Heart right ventricle (tissue), 16 donors: ENCODE data around the gene TRMT2A. TPM values are rescaled to one million over a fixed set of nuclear protein-coding genes. Genes with fewer than 3 reads are reported as not detected.

Experiments
- ATAC-seq, 8 donors: fragments of 200-7000 bp; cut with Tn5 transposase; one replicate each; pipeline ENCODE4 v1.9.1; 2020; ENCODE audit warnings: mild to moderate bottlenecking in 8 of 8, moderate library complexity in 8 of 8, moderate number of reproducible peaks in 1 of 8
- DNase-seq, 2 donors: peaks; one replicate each; pipeline ENCODE4 v3.0.0-alpha.2; 2020
- H3K27ac ChIP-seq, 10 donors: fragments of 200-600 bp; sonication (generic) in 2 of 10; one replicate each; pipeline versions ENCODE4 v1.5.0 to v1.8.0; 2020 to 2022; ENCODE audit warnings: mild to moderate bottlenecking in 3 of 10
- H3K27me3 ChIP-seq, 7 donors: fragments of 200-600 bp; one replicate each; pipeline ENCODE4 v1.8.0; 2021 to 2022; ENCODE audit warnings: mild to moderate bottlenecking in 2 of 7
- H3K36me3 ChIP-seq, 9 donors: fragments of 200-600 bp; sonication (generic) in 1 of 9; one replicate each; pipeline versions ENCODE4 v1.5.0 to v1.8.0; 2020 to 2022; ENCODE audit warnings: mild to moderate bottlenecking in 2 of 9
- H3K4me1 ChIP-seq, 9 donors: fragments of 200-600 bp; sonication (generic) in 1 of 9; one replicate each; pipeline versions ENCODE4 v1.5.0 to v1.8.0; 2020 to 2022; ENCODE audit warnings: mild to moderate bottlenecking in 4 of 9
- H3K4me3 ChIP-seq, 10 donors: fragments of 200-600 bp; sonication (generic) in 2 of 10; one replicate each; pipeline versions ENCODE4 v1.5.0 to v1.8.0; 2020 to 2022; ENCODE audit warnings: mild to moderate bottlenecking in 7 of 10, moderate library complexity in 2 of 10
- H3K9me3 ChIP-seq, 11 donors: fragments of 200-600 bp in 10 of 11; sonication (generic) in 2 of 11; one replicate each; pipeline versions ENCODE4 v1.5.0 to v1.8.0; 2013 to 2022; ENCODE audit warnings: mild to moderate bottlenecking in 2 of 11, control low read depth in 1 of 11, moderate library complexity in 1 of 11
- WGBS, 2 donors: extraction: QIAGEN DNeasy Blood & Tissue Kit; methylation state at CpG; one replicate each; pipeline ENCODE4 v1.1.7; 2013; ENCODE audit warnings: inconsistent platforms in 1 of 2; 5-methylcytosine and 5-hydroxymethylcytosine counted together
- intact Hi-C, 10 donors: fragments of 100-400 bp; cut with DNase I; formaldehyde crosslinking; loops; one replicate each; pipeline versions ENCODE4 v1.11.1 to v1.14.2; 2022
- polyA plus RNA-seq, 2 donors: library from polyadenylated mRNA; stranded (reverse); fragments of 200-250 nt; gene quantifications; one replicate each; pipeline ENCODE4 v1.2.3, GENCODE V29; 2013
- total RNA-seq, 10 donors: library from RNA; stranded (reverse); fragmentation: NEBNext Ultra II Directional in 3 of 10; extraction: Animal tissue kit (Norgen Biotek cat#: 25700) in 3 of 10; gene quantifications; one replicate each; pipeline versions ENCODE4 v1.2.1 to v1.2.4, GENCODE V29; 2021 to 2023
- TF ChIP-seq, protein P1 (sequence below), 9 donors: fragments of 200-600 bp; sonication (generic) in 2 of 9; IDR thresholded peaks; one replicate each; pipeline versions ENCODE4 v1.5.0 to v1.8.0; 2021 to 2022; ENCODE audit warnings: antibody characterized with exemption in 9 of 9, mild to moderate bottlenecking in 5 of 9, moderate library complexity in 1 of 9
- donor health status: Arrhythmogenic right ventricular cardiomyopathy.
- donor health status: ischemic (EF 13 %, LVEDD 7.1; RV severe dilation, severe dysfunction).
- donor health status: healthy with polysubstance abuse.
- donor health status: DM: no; HTN: yes; CAD: no.
- donor health status: DM: no; HTN: no; CAD: no.
- donor health status: ischemic (EF 25% LVEDD 6.9; RV normal size, moderate dysfunction).
- donor health status: ischemic (EF 25% LVEDD 5.7; RV mildly dilated, moderate dysfunction).
- donor health status: healthy.
- donor health status: DM: yes; HTN: yes; CAD: no.
- donor health status: Ischemic cardiomyopathy.
- donor health status: ischemic (EF 35%, LVEDD 5.7; RV mildly dilated, moderate dysfunction).
- donor health status: nonischemic (EF 11% LVEDD 7.7; RV severe dilation, severe dysfunction).
- donor health status: DM: yes; HTN: yes; CAD: no.
- donor health status: PGD.
- donor health status: ischemic (EF 29% LVEDD 5.4; RV normal size, mild dysfunction).
- donor health status: nonischemic (EF 23%, LVEDD 6.1; RV moderate dilation, normal function).

TRMT2A gene
- total and polyA plus RNA-seq, 12 donors: 18.4 to 58.2 (median 26.0) TPM

DNA sequence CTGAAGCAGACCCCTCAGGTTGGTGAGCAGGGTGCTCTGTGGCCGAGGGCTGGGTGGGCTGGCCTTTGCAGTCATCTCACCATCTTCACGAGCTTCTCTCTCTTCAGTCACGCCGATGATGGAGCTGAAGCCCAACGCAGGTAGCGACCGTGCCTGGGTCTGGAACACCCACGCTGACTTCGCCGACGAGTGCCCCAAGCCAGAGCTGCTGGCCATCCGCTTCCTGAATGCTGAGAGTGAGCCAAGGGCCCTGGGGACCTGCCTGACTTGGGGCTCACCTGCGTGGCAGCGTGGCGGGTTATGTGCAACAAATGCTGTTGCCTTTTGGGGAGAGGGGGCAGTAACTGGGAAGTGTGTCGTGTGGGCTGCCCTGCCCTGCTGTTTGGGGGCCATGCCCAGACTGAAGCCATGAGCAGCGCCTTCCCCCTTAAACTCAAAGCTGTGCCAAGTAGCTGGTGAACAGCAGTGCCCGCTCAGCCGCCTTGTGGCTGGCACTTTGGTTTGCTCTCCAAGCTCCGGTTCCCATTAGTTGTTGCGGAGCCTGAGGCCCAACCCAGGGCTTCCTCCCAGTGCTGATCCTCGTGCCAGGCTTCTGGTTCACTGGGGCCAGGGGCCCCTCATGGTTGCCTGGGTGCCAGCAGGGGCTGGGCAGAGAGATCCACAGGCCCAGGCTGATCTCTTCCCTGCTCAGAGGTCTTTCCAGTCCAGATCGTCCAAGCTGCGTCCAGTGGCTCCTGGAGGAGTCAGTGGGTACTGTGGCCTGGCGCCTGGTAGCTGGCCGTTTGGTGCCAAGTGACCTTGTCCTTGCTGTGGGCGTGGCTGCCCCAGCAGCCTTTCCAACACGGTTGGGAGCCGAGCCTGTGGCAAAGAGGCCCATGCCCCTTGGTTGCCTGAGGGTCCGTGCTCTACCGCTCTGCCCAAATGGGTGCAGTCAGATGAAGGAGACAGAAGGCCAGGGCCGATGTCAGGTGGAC, 8.5 kb upstream of the TRMT2A start:
- Histone ChIP-seq H3K4me3 (no peak overlapping the region), H3K27me3 (no peaks in the 10 kb centered on the region), H3K4me1 (peaks cover under 1 to 17% (median 4%) of the 10 kb centered on the region in 9 donors), H3K27ac (peak overlapping the region in 1 of 10 donors; percentile 19), H3K36me3 (peaks cover 0 to 65% (median 14%) of the 10 kb centered on the region in 9 donors), H3K9me3 (no peaks in the 10 kb centered on the region)
- WGBS, 2 donors: 86% methylated on average over 32 of the region's 32 CpGs
- TF ChIP-seq, protein P1, sequence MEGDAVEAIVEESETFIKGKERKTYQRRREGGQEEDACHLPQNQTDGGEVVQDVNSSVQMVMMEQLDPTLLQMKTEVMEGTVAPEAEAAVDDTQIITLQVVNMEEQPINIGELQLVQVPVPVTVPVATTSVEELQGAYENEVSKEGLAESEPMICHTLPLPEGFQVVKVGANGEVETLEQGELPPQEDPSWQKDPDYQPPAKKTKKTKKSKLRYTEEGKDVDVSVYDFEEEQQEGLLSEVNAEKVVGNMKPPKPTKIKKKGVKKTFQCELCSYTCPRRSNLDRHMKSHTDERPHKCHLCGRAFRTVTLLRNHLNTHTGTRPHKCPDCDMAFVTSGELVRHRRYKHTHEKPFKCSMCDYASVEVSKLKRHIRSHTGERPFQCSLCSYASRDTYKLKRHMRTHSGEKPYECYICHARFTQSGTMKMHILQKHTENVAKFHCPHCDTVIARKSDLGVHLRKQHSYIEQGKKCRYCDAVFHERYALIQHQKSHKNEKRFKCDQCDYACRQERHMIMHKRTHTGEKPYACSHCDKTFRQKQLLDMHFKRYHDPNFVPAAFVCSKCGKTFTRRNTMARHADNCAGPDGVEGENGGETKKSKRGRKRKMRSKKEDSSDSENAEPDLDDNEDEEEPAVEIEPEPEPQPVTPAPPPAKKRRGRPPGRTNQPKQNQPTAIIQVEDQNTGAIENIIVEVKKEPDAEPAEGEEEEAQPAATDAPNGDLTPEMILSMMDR (IDR thresholded peaks at IDR 0.05): no peak
- ATAC-seq (no peak), DNase-seq (no peak)
- intact Hi-C loops: loop anchor here in 2 of 10 donors (10.0 kb wide), 2 partner anchors 151 to 161 kb away; no protein-coding TSS in a partner anchor

DNA sequence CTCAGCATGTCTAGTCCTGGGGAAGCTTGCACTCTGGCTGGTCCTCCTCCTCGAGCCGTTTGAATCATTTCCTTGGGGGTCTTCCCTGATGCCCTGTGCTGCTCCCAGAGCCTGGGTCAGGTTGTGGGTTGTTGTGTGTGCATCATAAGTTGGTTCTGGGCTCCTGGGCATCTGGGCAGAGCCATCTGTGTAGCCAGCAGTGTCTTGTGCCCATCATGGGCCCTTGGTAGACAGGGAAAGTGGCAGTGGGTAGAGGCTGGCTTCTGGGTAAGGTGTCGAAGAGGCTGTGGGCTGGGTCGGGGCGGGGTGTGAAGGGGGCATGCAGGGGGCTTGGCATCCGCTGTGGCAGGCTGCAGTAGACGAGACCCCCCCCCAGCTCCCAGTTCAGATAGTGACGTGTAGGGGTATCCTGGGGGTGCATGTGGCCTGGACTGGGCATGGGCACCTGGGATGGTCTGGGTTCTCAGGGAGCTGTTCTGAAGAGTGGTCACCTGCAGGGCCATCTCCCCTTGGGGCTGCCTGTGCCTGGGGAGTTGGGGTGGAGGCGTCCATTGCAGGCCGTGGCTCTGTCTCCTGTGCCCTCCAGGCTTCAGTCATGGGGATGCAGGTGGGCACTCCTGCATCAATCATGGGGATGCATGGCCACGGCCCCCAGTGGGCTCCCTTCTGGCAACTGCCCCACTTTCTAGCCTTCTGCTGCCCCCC, 7.2 kb upstream of the TRMT2A start:
- Histone ChIP-seq H3K4me1 (peaks cover 0 to 19% (median 9%) of the 10 kb centered on the region in 9 donors), H3K9me3 (no peaks in the 10 kb centered on the region), H3K36me3 (peaks cover 0 to 78% (median 26%) of the 10 kb centered on the region in 9 donors), H3K27ac (no peak overlapping the region), H3K27me3 (no peaks in the 10 kb centered on the region), H3K4me3 (no peak overlapping the region)
- WGBS, 2 donors: 91 to 94% methylated on average over 11 of the region's 11 CpGs
- DNase-seq: no peak
- TF ChIP-seq, protein P1 (IDR thresholded peaks at IDR 0.05): no peak
- no peak for ATAC-seq
- intact Hi-C loops: loop anchor here in 2 of 10 donors (10.0 kb wide), 2 partner anchors 149 to 159 kb away; no protein-coding TSS in a partner anchor

DNA sequence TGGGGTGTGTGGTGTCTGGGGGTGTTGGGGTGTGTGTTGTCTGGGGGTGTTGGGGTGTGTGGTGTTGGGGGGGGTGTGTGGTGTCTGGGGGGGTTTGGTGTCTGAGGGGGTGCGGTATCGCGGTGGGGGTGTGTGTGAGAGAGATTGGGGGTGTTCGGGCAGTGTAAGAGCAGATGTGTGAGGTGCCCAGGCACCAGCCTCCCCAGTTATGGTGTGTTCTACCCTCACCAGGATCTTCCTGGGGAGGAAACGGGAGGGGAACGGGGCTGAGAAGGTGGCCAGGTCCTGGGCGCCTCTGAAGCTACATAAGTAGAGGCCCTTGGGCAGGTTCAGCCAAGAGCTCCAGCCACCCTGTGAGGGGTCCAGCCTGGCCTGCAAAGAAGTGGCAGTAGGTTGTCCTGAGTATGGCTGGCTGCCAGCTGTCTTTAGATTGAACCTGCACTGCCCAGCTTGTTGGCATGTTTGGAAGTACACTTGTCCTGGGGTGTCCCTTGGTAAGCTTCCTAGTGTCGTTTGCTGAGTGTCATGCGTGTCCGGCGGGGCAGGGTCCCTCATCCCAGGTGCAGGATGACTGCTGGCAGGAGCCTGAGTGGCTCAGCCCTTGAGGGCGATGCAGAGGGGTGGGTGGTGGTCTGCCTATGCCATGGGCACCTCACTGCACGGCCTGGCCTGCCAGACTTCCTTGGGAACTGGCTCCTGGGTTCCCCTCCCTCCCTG, 6.5 kb upstream of the TRMT2A start:
- intact Hi-C loops: loop anchor here in 2 of 10 donors (10.0 kb wide), 2 partner anchors 149 to 159 kb away; no protein-coding TSS in a partner anchor
- H3K9me3 ChIP-seq: no peaks in the 10 kb centered on the region
- peaks cover 4 to 26% (median 16%) of the 10 kb centered on the region in 9 donors for H3K4me1 ChIP-seq
- DNase-seq: no peak
- H3K27ac ChIP-seq: no peak overlapping the region
- no peak overlapping the region for H3K4me3 ChIP-seq
- TF ChIP-seq, protein P1 (IDR thresholded peaks at IDR 0.05): no peak
- no peak for ATAC-seq
- H3K27me3 ChIP-seq: no peaks in the 10 kb centered on the region
- H3K36me3 ChIP-seq: peaks cover 0 to 84% (median 31%) of the 10 kb centered on the region in 9 donors
- 92 to 94% methylated on average over 13 of the region's 13 CpGs for WGBS, 2 donors
